Prostate gland (tissue), 2 donors: ENCODE data around the gene PLSCR2.

Source experiments
- POLR2A ChIP-seq: fragments of 450-650 bp; IDR thresholded peaks from one replicate; pipeline ENCODE4 v1.6.1; 2016; ENCODE audit warnings: antibody characterized with exemption, mild to moderate bottlenecking
- POLR2AphosphoS5 ChIP-seq: sonication (generic); formaldehyde crosslinking; IDR thresholded peaks from one replicate; pipeline ENCODE4 v1.6.1; 2017; ENCODE audit warnings: antibody characterized with exemption
- TF ChIP-seq, protein P1 (sequence below), 4 experiments: fragments of 200-600 bp in 2 of 4; fragments of 450-650 bp in 2 of 4; sonication (generic) in 2 of 4; IDR thresholded peaks; 1 replicate in 3 of 4; 2 replicates in 1 of 4; pipeline ENCODE4 v1.5.1; 2016 to 2019; ENCODE audit warnings: antibody characterized with exemption in 4 of 4, mild to moderate bottlenecking in 2 of 4, moderate library complexity in 2 of 4

DNA sequence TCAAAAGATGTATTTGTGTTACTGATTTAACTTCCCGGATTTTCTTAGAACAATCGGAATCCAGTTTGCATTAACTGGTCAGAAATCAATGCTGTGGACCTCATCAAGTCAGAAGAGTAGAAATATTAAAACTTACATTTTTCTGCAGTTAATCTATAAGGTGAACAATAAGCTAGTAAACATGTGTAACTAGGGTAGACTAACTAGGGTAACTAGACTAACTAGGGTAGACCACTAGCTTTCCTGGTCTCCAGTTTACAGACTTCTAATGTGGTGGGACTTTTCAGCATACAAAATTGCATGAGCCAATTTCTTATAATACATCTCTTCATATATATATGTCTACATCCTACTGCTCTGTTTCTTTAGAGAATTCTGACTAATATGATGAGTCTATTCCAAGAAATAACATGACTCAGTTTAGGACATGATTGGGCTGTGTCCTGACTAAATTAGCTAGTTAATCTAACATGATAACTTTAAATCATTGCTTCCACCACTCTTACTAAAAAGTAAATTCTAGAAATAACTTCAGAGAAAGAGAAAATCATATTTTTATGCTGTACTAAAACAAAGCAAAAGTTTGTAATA, 5.3 kb downstream of the PLSCR2 start:
- TF ChIP-seq POLR2A (no peak), POLR2AphosphoS5 (no peak)
- TF ChIP-seq, protein P1, sequence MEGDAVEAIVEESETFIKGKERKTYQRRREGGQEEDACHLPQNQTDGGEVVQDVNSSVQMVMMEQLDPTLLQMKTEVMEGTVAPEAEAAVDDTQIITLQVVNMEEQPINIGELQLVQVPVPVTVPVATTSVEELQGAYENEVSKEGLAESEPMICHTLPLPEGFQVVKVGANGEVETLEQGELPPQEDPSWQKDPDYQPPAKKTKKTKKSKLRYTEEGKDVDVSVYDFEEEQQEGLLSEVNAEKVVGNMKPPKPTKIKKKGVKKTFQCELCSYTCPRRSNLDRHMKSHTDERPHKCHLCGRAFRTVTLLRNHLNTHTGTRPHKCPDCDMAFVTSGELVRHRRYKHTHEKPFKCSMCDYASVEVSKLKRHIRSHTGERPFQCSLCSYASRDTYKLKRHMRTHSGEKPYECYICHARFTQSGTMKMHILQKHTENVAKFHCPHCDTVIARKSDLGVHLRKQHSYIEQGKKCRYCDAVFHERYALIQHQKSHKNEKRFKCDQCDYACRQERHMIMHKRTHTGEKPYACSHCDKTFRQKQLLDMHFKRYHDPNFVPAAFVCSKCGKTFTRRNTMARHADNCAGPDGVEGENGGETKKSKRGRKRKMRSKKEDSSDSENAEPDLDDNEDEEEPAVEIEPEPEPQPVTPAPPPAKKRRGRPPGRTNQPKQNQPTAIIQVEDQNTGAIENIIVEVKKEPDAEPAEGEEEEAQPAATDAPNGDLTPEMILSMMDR (IDR thresholded peaks at IDR 0.05), result no peak
